Activated gamma-delta T cell treated with Interleukin-2 at 50 U/mL for 16 hours (primary cell): Measurements from ENCODE around the gene SCGB3A1.

ENCODE experiments used
- DNase-seq: peaks from one replicate; pipeline ENCODE4 v3.0.0-alpha.2; 2020

SCGB3A1 gene

GRCh38 chr5:180603076-180603594 lies 11.8 kb upstream of the SCGB3A1 start:
- DNase-seq: no peak

GRCh38 chr5:180602481-180603075 lies 11.3 kb upstream of the SCGB3A1 start:
- no peak for DNase-seq

GRCh38 chr5:180601591-180602480 lies 10.5 kb upstream of the SCGB3A1 start:
- no peak for DNase-seq

- DNase-seq: no peak
Measured at GRCh38 chr5:180600554-180601041, 9.3 kb upstream of the SCGB3A1 start.

GRCh38 chr5:180599981-180600553 lies 8.8 kb upstream of the SCGB3A1 start:
- no peak for DNase-seq

- DNase-seq: no peak
Measured at GRCh38 chr5:180599590-180599914, 8.3 kb upstream of the SCGB3A1 start.

- no peak for DNase-seq
Measured at GRCh38 chr5:180598797-180599589, 7.7 kb upstream of the SCGB3A1 start.

- DNase-seq: no peak
Measured at GRCh38 chr5:180598316-180598701, 7.0 kb upstream of the SCGB3A1 start.

- DNase-seq: no peak
Measured at GRCh38 chr5:180596668-180597231, 5.5 kb upstream of the SCGB3A1 start.

GRCh38 chr5:180596115-180596667 lies 4.9 kb upstream of the SCGB3A1 start:
- DNase-seq: no peak

GRCh38 chr5:180595381-180596114 lies 4.2 kb upstream of the SCGB3A1 start:
- no peak for DNase-seq

- DNase-seq: no peak
Measured at GRCh38 chr5:180595046-180595379, 3.7 kb upstream of the SCGB3A1 start.

- no peak for DNase-seq
Measured at GRCh38 chr5:180594311-180595045, 3.2 kb upstream of the SCGB3A1 start.

GRCh38 chr5:180593446-180594206 lies 2.3 kb upstream of the SCGB3A1 start:
- no peak for DNase-seq

- DNase-seq: no peak
Measured at GRCh38 chr5:180592176-180592575, 877 bp upstream of the SCGB3A1 start.

- no peak for DNase-seq
Measured at GRCh38 chr5:180590543-180591310, 572 bp downstream of the SCGB3A1 start.

- DNase-seq: no peak
Measured at GRCh38 chr5:180589771-180590542, 1.3 kb downstream of the SCGB3A1 start.

GRCh38 chr5:180586870-180587269 lies 4.4 kb downstream of the SCGB3A1 start:
- no peak for DNase-seq

GRCh38 chr5:180586204-180586603 lies 5.1 kb downstream of the SCGB3A1 start:
- DNase-seq: no peak
